GM21390 (cell line): Measurements from ENCODE around the gene ARHGAP30.
A peak's percentile ranks its signal among the peaks of the same experiment; 100 is the strongest.

Source experiments
- ATAC-seq: cut with Tn5 transposase; IDR thresholded peaks from one replicate; pipeline ENCODE4 v1.9.1; 2021; ENCODE audit not compliant: unreplicated experiment

The ARHGAP30 gene

DNA sequence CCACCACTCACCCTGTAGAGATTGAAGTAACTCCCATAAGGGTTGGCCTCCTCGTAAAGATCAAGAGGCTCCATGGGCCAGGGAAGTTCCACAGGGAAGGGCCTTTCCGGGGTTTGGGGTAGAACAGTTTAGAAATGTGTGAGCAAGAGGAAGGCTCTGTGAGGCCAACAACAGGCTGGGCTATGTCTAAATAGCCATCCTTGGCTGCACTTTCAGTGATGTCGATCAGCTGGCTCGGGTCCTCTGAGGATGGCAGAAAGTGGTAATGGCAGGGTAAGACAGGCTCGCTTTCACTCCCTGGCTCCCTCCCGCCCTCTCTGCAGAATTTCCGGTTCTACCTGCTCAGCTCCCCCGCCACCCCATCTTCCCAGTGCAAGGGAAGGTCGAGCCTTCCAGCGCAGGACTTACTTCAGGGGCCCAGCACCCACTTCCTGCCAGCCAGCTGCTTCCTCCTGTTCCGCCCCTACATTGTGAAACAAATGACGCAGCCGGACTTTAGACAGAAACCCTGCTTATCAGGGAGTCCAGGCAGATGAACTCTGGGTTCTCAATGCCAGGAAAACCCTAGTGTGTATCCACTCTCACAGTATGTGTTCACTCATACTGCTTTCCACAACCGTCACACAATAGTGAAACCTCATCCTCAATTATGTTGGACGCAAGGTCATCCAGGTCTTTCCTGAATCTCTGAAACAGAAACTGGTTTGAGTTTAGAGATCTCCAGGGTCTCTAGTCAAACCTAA is 56.0 kb downstream of the ARHGAP30 start:
- peak; percentile 90 for ATAC-seq

DNA sequence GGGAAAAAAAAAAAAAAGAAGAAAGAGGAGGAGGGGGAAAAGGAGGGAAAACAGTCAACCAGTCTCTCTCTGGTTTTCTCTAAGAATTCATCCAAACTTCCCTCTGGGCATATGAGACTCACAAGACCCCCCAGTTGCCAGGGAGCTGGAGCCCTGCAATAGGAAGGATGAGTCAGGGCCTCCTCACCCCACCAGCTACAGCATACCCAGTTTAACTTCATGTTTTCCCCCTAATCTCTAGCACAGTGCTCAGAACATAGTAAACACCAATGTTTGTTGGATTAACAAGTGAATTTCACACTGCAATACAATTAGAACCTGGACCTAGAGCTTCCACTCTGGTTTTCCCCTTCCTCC is 56.6 kb downstream of the ARHGAP30 start:
- ATAC-seq: no peak

DNA sequence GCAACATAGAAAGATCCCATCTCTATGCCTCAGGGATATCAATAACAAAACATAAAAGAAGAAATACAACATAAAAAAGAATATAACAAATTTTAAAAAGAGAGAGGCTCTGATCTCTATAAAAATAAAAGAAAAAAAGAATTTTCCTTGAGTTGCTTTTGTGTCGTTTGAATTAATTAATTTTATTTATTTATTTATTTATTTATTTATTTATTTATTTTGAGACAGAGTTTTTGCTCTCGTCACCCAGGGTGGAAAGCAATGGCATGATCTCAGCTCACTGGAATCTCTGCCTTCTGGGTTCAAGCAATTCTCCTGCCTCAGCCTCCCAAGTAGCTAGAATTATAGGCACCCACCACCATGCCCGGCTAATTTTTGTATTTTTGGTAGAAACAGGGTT is 57.3 kb downstream of the ARHGAP30 start:
- ATAC-seq: no peak

DNA sequence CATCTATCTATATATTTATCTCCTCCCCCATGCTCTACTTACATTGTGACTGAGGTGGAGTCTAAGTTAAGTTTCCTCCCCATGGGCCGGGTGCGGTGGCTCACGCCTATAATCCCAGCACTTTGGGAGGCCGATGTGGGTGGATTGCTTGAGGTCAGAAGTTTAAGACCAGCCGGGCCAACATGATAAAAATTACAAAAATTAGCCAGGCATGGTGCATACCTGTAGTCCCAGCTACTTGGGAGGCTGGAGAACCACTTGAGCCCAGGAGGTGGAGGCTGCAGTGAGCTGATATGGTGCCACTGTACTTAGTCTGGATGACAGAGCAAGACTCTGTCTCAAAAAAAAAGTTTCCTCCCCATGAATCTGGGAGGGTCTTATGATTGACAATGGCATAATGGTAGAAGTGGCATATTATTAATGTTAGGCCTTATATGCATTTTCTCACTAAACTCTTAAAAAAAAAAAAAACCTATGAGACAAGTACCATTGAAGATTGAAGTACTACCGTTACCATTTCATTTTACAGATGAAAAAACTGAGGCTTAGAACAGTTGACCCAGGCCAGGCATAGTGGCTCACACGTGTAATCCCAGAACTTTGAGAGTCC is 60.0 kb downstream of the ARHGAP30 start:
- no peak for ATAC-seq

DNA sequence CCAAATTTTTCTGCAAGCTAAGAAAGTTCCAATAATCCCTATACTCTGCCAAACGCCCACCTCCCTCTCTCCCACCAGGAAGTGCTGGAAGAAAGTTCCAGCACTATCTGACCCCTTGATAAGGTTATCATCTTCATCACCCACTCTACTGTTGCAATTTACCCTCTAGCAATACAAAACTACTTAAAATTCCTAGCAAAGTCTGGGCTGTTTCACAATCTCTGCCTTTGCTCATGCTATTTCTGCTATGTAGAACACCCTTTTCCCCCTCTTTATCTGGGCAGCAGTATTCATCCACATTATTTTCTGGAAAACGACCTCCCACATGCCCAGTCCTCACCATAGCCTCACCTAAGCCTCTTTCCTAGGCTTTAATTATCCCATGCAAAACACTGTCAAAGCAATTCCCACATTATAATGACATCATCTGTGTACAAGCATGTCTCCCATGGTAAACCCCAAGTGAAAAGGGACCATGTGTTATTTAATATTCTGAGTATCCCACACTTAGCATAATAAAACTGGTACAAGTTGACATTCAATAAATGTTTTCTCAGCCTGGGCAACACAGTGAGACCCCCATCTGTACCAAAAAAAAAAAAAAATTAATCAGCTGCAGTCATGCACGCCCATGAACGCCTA is 60.7 kb downstream of the ARHGAP30 start:
- ATAC-seq: no peak

DNA sequence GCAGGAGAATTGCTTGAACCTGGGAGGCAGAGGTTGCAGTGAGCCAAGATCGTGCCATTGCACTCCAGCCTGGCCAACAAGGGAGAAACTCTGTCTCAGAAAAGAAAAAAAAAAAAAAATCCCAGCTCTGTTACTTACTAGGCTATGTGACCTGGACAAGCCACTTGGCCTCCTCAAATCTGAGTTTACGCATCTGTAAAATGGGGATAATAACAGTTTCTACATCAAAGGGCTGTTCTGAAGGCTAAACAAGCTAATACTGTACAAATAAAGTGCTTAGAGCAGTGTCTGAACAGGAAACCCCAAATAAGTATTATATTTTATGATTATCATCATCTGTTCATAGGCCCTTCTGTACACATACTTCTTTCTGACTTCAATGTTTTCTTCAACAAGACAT is 62.3 kb downstream of the ARHGAP30 start:
- no peak for ATAC-seq

DNA sequence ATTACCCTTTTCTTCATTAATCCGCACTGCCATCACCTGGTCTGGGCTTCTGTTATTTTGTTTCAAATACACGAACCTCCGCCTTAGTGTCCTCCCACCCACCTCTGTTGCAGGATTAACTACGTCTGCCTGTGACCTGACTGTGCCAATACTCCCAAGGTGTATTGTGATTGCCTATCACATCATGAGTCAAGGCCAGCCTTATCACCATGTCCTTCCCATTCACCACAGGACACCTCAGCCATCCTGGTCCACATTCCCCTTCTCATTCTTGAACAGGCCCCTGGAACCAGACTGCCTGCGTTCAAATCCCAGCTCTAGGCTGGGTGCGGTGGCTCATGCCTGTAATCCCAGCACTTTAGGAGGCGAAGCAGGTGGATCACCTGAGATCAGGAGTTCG is 63.1 kb downstream of the ARHGAP30 start:
- no peak for ATAC-seq

DNA sequence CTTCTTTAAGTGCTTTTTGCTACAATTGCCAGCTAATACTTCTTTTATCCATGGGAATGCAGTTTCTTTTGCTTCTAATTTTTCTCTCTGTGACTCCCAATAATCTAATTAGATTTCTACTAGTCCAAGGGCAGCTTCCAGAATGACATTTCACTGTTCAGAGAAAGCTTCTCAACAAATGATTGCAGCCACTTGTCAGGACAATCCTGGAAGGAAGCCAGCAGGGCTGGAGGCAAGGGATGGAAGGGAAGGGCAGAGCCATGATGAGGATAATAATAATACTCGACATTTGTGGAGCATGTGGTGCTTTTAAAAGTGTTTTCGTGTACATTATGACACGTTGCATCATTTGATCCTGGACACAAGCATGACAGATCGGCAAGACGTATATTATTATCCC is 68.2 kb downstream of the ARHGAP30 start:
- no peak for ATAC-seq

DNA sequence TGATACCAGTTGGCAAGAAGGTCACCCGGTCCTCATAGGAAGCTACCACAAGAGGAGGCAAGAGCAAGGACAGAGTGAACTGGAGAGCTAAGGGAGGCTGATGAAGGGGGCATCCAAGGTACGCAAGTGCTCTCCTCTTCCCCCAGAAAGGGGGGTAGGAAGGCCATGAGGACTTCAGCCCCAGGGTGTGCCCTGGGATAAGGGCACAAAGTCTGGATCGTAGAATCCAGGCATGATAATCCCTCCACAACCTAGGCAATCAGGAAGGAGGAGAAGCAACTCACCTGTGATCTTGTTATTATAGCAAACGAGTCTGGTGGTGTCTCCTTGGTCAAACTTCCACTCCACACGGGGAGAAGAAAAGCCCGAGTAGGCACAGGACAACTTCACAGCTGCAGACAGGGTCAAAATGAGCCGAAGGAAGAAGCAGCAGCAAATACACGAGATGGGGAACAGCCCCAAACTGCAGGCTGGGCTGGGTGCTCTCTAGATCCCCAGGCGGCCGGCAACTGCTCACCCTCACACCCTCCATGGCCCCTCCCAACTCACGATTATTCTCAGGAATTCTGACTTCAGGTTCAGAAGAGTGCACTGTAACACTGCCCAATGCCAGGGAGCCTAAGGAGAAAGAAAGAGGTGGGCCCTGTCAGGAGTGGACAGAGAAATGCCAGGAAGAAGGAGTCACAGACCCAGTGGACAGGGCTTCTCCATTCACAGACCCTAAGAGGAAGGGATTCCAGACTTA is 68.8 kb downstream of the ARHGAP30 start:
- ATAC-seq: no peak

DNA sequence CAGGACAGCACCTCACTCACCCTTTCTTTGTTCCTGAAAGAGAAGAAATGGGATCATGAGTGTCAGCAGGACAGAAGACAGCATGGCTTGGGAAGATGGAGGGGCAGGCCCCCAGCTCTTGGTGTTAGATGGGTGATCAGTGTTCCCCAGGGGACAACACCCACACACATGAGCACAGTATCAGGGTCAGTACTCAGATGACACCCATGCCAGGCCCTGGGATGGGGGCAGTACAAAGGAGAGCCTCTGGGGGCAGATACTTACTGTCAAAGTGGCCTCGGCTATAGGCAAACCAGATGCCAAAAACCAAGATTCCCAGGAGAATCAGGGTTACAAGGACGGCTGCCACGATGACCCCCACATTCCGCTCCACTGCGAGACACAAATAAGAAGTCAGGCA is 70.3 kb downstream of the ARHGAP30 start:
- no peak for ATAC-seq

DNA sequence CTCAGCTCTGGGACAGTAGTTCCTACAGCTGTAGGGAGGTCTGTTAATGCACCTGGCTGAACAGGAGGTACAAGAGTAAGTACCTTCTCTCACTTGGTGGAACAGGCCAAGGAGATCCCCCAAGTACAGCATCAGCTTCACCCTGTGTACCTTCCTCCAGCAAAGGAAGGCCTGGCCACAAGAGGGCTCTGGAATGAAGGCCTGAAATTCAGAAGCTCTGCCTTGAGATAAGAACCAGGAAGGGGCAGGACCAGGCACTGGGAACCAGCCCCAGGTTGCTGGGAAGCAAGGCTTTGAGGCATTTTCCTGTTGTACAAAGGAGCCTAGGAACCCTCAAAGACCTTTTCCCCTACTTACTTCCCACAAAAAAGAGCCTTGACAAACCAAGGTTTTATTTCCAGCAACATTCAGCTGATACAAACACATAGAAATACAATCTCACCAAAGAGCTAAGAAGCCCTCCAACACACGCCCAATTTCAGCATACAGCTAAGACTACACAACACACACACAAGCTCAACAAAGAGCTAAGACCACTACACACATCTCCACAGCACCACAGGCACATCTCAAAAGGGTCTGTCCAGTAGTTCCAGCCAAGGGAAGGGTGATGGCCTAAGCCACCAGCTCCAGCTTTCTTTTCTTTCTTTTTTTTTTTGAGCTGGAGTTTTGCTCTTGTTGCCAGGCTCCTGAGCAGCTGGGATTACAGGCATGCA is 72.2 kb downstream of the ARHGAP30 start:
- peak; percentile 54 for ATAC-seq
